ENCODE data around the gene C20orf204. TPM values are rescaled to one million over a fixed set of nuclear protein-coding genes. Genes with fewer than 3 reads are reported as not detected.

The C20orf204 gene
- total and polyA plus RNA-seq, 9 of the 15 experiments (the other 6 are each of a cell fraction or from before 2014, with no cell fraction given), result 0.11 to 1.1 (median 0.36) TPM; not detected in 2

GRCh38 chr20:64049878-64050260 lies 13.9 kb downstream of the C20orf204 start (continued):
- TF ChIP-seq ZBTB40 (IDR thresholded peaks at IDR 0.05) (0 out of 2 replicates have a peak, but pooled peaks have one; percentile 22), ZBTB40 (CRISPR knock-in tag; IDR thresholded peaks at IDR 0.05) (no peak), ZNF740 (CRISPR knock-in tag; IDR thresholded peaks at IDR 0.05) (no peak; the same call in 1 of the 2 replicates), ZNF740 (tag; IDR thresholded peaks at IDR 0.05) (no peak), SUPT5H (IDR thresholded peaks at IDR 0.05) (no peak), ZBTB49 (CRISPR knock-in tag; IDR thresholded peaks at IDR 0.05; ENCODE audit: borderline replicate concordance) (no peak), ZNF354B (CRISPR knock-in tag; IDR thresholded peaks at IDR 0.05) (no peak), NCOA2 (IDR thresholded peaks at IDR 0.05; ENCODE audit: partially characterized antibody in 2 of 2) (no peak), ESRRA (IDR thresholded peaks at IDR 0.05; ENCODE audit: borderline replicate concordance, low read depth) (no peak), ZNF217 (CRISPR knock-in tag; IDR thresholded peaks at IDR 0.05) (no peak), UBTF (IDR thresholded peaks at IDR 0.05; ENCODE audit: borderline replicate concordance in 1 of 2, low read depth in 2 of 2, low read length in 2 of 2) (0 out of 4 replicates have a peak, but pooled peaks of 1 of the 2 experiments have one; percentile 21), ZNF444 (CRISPR knock-in tag; IDR thresholded peaks at IDR 0.05) (no peak), FOXJ3 (CRISPR knock-in tag; IDR thresholded peaks at IDR 0.05) (no peak), E2F3 (CRISPR knock-in tag; IDR thresholded peaks at IDR 0.05) (no peak)
